ELF-1 (cell line): ENCODE results near the gene TPSB2.
"Not testable (repeated sequence)": the region's sequence is repeated elsewhere in the genome, so short reads cannot be mapped to it uniquely, and the experiment has no call there.

Experiments used
- DNase-seq: peaks from one replicate; pipeline ENCODE4 v3.0.0-alpha.2; 2016; ENCODE audit warnings: low read depth, low spot score

TPSB2 gene

DNA sequence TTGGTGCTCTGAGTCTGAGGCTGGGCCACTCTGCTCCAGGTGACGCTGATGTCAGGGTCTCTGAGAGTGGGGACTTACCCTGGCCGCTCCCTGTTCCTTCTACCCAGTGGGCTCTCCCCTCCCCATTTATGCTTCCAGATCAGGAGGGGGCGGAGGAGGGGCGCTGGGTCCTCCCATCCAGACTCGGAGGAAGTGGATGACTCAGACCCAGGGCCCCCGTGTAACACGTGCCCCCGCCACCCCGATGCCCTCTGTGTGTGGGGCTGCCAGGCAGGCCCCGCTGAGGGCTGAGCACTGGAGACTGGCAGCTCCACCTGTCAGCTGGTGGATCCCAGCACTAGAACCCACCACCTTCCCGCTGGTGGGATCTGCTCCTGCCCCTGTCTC, at the start of gene TPSB2:
Gene TPSB2, minus strand, starts transcription at position 101 of the 387 bp plus-strand sequence. CDS start 233 bp downstream, outside the sequence.
- not testable (repeated sequence) for DNase-seq

GRCh38 chr16:1279081-1279944, 49.3 kb upstream of the TPSB2 start:
- DNase-seq, result no peak

GRCh38 chr16:1278477-1278876, 48.5 kb upstream of the TPSB2 start:
- no peak for DNase-seq

- no peak for DNase-seq
Measured at GRCh38 chr16:1277617-1278282, 47.8 kb upstream of the TPSB2 start.

DNA sequence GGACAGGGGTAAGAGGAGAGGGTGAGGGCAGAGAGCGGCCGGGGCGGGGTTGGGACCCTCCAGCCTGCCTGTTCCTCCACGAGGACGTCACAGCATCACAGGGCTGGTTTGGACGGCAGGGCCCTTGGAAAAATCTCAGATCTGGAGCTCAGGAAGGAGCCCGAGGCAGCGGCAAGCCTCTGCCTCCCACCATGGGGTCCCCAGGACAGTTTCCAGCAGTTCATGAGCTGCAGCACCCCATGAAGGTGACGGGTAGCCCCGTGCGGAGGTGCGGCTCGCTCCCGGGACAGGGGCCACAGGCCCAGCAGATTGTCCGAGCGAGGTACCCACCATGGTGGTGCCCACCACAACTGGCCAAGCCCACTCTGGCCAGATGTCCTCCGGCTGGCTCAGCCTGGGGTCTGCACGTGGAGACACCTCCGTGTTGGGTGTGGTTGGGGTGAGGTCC, 47.2 kb upstream of the TPSB2 start:
- DNase-seq, result no peak

DNA sequence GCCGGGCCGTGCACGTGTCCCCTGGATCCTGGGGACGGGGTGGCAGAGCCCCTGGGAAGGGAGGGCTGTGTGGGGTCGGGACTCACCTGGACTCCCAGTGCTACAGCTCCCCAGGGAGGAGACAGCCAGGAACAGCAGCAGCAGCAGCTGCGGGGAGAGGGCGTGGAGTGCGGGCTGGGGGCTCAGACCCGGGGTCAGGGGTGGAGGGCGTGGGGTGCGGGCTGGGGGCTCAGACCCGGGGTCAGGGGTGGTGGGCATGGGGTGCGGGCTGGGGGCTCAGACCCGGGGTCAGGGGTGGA, 46.5 kb upstream of the TPSB2 start:
- no peak for DNase-seq

DNA sequence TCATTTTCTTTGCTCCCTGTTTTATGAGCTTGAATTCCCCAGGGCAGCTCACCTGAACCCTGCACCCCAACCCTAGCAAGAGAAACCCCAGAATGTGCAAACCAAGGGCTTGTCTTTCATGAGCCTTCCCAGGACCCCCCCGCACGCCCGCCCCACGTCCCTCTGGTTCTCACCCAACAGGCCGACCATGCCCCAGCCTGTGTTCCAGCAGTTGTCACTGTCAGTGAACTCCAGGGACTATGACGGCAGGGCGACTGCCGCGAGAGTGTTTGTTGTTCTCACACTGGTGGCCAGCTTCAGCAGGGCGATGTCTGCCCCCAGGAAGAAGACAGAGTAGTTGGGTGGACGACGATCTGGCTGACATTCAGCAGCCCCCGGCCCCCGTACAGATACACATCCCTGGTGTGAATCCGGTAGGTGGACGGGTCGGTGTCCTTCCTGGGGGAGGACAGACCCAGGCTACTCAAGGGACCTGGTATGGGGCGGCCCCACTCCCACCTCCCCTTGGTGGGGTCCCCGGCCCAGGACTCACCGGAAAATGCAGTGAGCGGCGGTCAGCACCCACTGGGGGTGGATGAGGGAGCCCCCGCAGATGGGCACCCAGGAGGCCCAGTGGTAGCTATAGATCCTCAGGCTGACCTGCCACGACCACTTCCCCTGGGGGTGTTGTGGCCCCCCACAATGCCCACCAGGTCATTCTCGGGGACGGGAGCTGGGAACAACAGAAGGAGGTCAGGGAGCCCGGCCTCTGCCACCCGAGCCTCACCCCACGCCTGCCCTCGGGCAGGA, 46.0 kb upstream of the TPSB2 start:
- no peak for DNase-seq

DNA sequence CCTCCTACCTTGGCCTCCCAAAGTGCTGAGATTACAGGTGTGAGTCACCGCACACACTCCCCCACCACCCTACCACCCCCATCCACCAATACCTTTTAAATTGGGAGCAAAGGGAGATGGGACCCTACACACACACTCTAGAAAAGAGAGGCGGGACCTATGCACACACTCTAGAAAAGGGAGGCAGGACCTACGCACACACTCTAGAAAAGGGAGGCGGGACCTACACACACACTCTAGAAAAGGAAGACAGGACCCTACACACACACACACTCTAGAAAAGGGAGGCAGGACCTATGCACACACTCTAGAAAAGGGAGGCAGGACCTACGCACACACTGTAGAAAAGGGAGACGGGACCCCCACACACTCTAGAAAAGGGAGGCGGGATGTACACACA, 44.8 kb upstream of the TPSB2 start:
- DNase-seq, result no peak

GRCh38 chr16:1273816-1274215, 43.8 kb upstream of the TPSB2 start:
- no peak for DNase-seq

DNA sequence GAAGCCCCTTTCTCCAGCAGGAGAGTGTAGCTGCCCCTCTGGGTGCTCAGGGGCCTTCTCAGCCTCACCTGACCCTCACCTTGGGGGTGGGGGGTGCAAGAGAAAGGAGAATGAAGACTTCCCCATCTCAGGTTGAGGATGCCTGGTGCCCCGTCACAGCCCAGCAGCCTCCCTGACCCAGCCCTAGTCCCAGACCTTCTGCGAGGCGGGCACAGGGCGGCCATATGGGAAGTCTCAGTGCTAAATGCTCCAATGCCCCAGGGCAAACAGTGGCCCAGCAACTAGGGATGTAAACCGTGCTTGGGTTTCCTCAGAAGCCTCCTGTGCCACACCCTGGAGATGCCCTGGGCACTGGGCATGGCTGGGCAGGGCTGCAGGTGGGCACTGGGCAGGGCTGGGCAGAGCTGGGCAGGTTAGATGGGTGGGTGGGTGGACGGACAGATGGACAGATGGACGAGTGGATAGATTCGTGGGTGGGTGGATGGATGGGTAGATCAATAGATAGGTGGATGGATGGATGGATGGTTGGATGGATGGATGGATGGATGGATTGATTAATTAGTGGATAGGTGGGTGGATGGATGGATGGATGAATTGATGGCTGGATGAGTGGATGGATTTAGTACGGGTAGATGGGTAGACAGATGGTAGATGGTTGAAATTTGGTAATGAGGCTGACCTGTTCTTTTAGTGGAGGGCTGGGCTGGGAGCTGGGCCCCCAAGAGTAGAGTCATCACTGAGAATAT, 42.6 kb upstream of the TPSB2 start:
- DNase-seq, result no peak

- DNase-seq, result not testable (repeated sequence)
Measured at GRCh38 chr16:1271724-1272413, 41.9 kb upstream of the TPSB2 start.

GRCh38 chr16:1271380-1271723, 41.4 kb upstream of the TPSB2 start:
- DNase-seq, result no peak

DNA sequence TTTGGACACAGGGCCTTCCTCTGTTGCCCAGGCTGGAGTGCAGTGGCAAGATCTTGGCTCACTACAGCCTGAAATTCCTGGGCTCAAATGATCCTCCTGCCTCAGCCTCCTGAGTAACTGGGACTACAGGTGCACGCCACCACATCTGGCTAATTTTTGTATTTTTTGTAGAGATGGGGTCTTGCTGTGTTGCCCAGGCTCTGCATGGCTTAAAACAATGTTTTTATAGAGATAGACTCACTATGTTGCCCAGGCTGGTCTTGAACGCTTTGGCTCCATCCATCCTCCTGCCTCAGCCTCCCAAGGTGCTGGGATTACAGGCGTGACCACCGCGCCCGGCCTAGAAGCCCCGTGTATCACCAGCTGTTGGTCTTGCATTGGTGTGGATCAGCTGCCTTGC, 39.4 kb upstream of the TPSB2 start:
- DNase-seq, result not testable (repeated sequence)

DNA sequence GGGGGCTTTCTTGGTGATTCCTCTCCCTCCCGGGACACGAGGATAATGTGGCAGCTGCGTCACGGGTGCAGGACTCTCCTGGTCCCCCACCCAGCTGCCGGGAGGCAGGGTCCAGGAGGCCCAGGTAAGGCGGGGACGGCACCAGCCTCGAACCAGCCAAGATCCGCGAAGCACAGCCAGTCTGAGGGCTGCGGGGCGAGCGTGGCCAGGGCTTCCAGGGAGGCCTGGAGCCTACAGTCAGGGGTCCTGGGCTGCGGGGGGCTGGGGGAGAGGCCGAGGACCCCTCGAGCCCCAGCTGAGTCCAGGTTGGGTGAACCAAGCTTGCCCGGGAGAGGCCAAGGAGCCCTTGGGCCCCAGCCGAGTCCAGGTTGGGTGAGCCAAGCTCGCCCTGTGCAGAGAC, 35.8 kb upstream of the TPSB2 start:
- DNase-seq, result no peak

- no peak for DNase-seq
Measured at GRCh38 chr16:1265090-1265630, 35.2 kb upstream of the TPSB2 start.

GRCh38 chr16:1264345-1265089, 34.5 kb upstream of the TPSB2 start:
- DNase-seq, result no peak

DNA sequence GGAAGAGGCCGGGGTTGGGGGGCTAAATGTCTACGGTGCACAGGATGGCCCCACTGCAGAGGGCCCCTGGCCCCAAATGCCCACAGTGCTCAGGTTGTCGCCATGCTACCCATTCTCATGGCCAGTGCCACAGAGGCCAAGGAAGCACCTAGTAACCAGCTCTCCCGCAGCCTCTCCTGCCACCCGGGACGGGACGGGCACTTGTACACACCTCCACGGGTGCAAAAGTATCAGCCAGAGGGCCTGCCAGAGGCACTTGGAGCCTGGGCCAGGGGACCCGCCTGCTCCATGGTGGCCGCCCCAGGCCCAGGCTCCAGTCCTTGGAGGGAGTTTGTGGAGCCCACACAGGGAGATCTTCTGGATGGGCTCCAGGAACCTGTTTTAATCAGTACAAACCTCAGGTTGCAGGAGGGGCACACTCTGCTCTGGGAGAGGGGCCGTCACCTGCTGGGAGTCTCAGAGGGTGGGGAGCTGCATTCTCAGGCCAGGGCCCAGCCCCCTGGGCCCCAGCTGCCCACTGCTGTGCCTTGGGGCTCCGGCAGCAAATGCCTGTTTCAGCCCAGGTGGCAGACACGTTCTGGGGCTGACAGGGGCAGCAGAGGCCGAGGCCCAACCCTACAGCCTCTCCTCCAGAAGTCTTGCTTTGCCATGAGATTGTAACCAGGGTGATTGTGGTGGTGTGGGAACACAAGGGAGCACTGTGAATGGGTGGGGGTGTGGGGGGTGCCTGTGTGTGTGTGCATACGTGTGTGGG, 33.8 kb upstream of the TPSB2 start:
- no peak for DNase-seq

DNA sequence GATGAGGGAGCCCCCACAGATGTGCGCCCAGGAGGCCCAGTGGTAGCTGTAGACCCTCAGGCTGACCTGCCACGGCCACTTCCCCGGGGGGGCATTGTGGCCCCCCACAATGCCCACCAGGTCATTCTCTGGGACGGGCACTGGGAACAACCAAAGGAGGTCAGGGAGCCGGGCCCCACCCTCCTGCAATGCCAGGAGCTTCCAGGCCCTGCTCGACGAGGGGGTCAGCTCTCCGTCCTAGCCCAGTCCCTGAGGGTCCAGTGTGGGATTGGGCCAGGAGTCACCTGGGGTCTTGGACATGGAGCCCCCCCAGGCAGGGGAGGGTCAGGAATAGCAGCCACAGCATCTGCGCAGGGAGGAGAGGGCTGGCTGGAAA, 32.9 kb upstream of the TPSB2 start:
- DNase-seq, result no peak

GRCh38 chr16:1262210-1262845, 32.3 kb upstream of the TPSB2 start:
- no peak for DNase-seq
